Neural progenitor cell (in vitro differentiated cells): ENCODE data around the gene SPHKAP.
"Not testable (repeated sequence)": the region's sequence is repeated elsewhere in the genome, so short reads cannot be mapped to it uniquely, and the experiment has no call there.

Source experiments
- CTCF ChIP-seq: fragments of 200-600 bp; sonication (generic); IDR thresholded peaks from 2 replicates; pipeline ENCODE4 v1.5.1; 2017; ENCODE audit warnings: antibody characterized with exemption, mild to moderate bottlenecking
- EZH2 ChIP-seq: fragments of 200-600 bp; sonication (generic); IDR thresholded peaks from 2 replicates; pipeline ENCODE4 v1.6.1; 2017; ENCODE audit warnings: antibody characterized with exemption, mild to moderate bottlenecking, moderate library complexity

- TF ChIP-seq CTCF, EZH2: not testable (repeated sequence)
Observed at GRCh38 chr2:227936249-227936648, 245.2 kb downstream of the SPHKAP start.
